ENCODE results near the gene ACP3.
"Not testable (repeated sequence)": the region's sequence is repeated elsewhere in the genome, so short reads cannot be mapped to it uniquely, and the experiment has no call there.

ACP3 gene

GRCh38 chr3:132317229-132317948 lies at the start of gene ACP3:
Gene ACP3 (plus strand): TSS chr3:132317407. CDS start chr3:132317457, 50 bp downstream.
- no peak for DNase-seq

- no peak for DNase-seq
Measured at GRCh38 chr3:132268956-132269355, 48.3 kb upstream of the ACP3 start.

GRCh38 chr3:132273036-132273435 lies 44.2 kb upstream of the ACP3 start:
- DNase-seq = no peak

- no peak for DNase-seq
Measured at GRCh38 chr3:132276228-132276906, 40.8 kb upstream of the ACP3 start.

GRCh38 chr3:132279030-132279429 lies 38.2 kb upstream of the ACP3 start:
- DNase-seq = no peak

GRCh38 chr3:132283440-132283839 lies 33.8 kb upstream of the ACP3 start:
- no peak for DNase-seq

GRCh38 chr3:132283916-132284405 lies 33.2 kb upstream of the ACP3 start:
- no peak for DNase-seq

- DNase-seq = no peak
Measured at GRCh38 chr3:132284781-132285619, 32.2 kb upstream of the ACP3 start.

GRCh38 chr3:132285620-132285945 lies 31.6 kb upstream of the ACP3 start:
- DNase-seq = no peak

- no peak for DNase-seq
Measured at GRCh38 chr3:132286035-132286434, 31.2 kb upstream of the ACP3 start.

GRCh38 chr3:132288357-132288756 lies 28.9 kb upstream of the ACP3 start:
- DNase-seq = no peak

- no peak for DNase-seq
Measured at GRCh38 chr3:132289316-132289715, 27.9 kb upstream of the ACP3 start.

- no peak for DNase-seq
Measured at GRCh38 chr3:132290833-132291232, 26.4 kb upstream of the ACP3 start.

GRCh38 chr3:132292042-132292441 lies 25.2 kb upstream of the ACP3 start:
- DNase-seq = no peak

GRCh38 chr3:132293251-132293650 lies 24.0 kb upstream of the ACP3 start:
- no peak for DNase-seq

- DNase-seq = no peak
Measured at GRCh38 chr3:132294906-132295305, 22.3 kb upstream of the ACP3 start.

GRCh38 chr3:132303336-132304201 lies 13.6 kb upstream of the ACP3 start:
- not testable (repeated sequence) for DNase-seq

GRCh38 chr3:132304351-132304750 lies 12.9 kb upstream of the ACP3 start:
- not testable (repeated sequence) for DNase-seq

- DNase-seq = not testable (repeated sequence)
Measured at GRCh38 chr3:132310057-132310456, 7.2 kb upstream of the ACP3 start.

GRCh38 chr3:132311316-132311715 lies 5.9 kb upstream of the ACP3 start:
- no peak for DNase-seq

GRCh38 chr3:132311841-132312240 lies 5.4 kb upstream of the ACP3 start:
- DNase-seq = no peak

- DNase-seq = no peak
Measured at GRCh38 chr3:132315851-132316250, 1.4 kb upstream of the ACP3 start.

GRCh38 chr3:132318451-132318850 lies 1.2 kb downstream of the ACP3 start:
- no peak for DNase-seq

Data from NCI-H2081 (cell line).